Measurements from ENCODE around the gene ARMH1.
A peak's percentile ranks its signal among the peaks of the same experiment; 100 is the strongest.

The ARMH1 gene

GRCh38 chr1:44631647-44632539 lies 42.6 kb upstream of the ARMH1 start:
- Histone ChIP-seq H3K4ac (ENCODE audit: low read depth, low read length) (peak overlapping the region; percentile 83), H2BK15ac (replicated peaks; ENCODE audit: low read depth) (no peak overlapping the region), H2AK5ac (ENCODE audit: low read length) (peak overlapping the region; percentile 71), H3K4me3 (ENCODE audit: low read length) (peak overlapping the region; percentile 57), H3K27ac (ENCODE audit: low read depth, low read length) (peak overlapping the region; percentile 98), H4K5ac (ENCODE audit: low read length) (no peak overlapping the region), H3K4me2 (ENCODE audit: low read length) (peak overlapping the region; percentile 70), H3K27me3 (ENCODE audit: insufficient read depth, low read length, poor library complexity) (no peaks in the 10 kb centered on the region), H3K18ac (ENCODE audit: low read length) (peak overlapping the region; percentile 75), H3K56ac (ENCODE audit: low read length) (peak overlapping the region; percentile 94), H4K8ac (ENCODE audit: low read depth, low read length) (peak overlapping the region; percentile 99), H3K23ac (ENCODE audit: low read length) (peak overlapping the region; percentile 37), H3K79me2 (ENCODE audit: control insufficient read depth, insufficient read depth, low read length) (peaks cover 9% of the 10 kb centered on the region), H3K79me1 (ENCODE audit: low read length) (peaks cover 23% of the 10 kb centered on the region), H3K9ac (ENCODE audit: low read length) (peak overlapping the region; percentile 89), H3K4me1 (ENCODE audit: control insufficient read depth, low read depth, low read length) (peaks cover 8% of the 10 kb centered on the region), H2BK5ac (ENCODE audit: low read length) (peak overlapping the region; percentile 78), H3K36me3 (ENCODE audit: control insufficient read depth, insufficient read depth, low read length) (peaks cover 10% of the 10 kb centered on the region), H2BK120ac (ENCODE audit: low read depth, low read length) (no peak overlapping the region)
- DNase-seq = peak; percentile 93
- no CpG with 5 or more reads among the region's 88 CpGs for WGBS (ENCODE audit: extremely low coverage, insufficient coverage, low lambda C conversion rate)

- Histone ChIP-seq H3K9ac (ENCODE audit: low read length) (peak overlapping the region; percentile 72), H4K5ac (ENCODE audit: low read length) (no peak overlapping the region), H3K56ac (ENCODE audit: low read length) (peak overlapping the region; percentile 87), H2BK5ac (ENCODE audit: low read length) (no peak overlapping the region), H3K23ac (ENCODE audit: low read length) (no peak overlapping the region), H4K8ac (ENCODE audit: low read depth, low read length) (no peak overlapping the region), H3K79me1 (ENCODE audit: low read length) (peaks cover 23% of the 10 kb centered on the region), H2BK15ac (replicated peaks; ENCODE audit: low read depth) (no peak overlapping the region), H3K4me3 (ENCODE audit: low read length) (peak overlapping the region; percentile 43), H3K18ac (ENCODE audit: low read length) (peak overlapping the region; percentile 75), H3K27ac (ENCODE audit: low read depth, low read length) (peak overlapping the region; percentile 67), H3K4ac (ENCODE audit: low read depth, low read length) (no peak overlapping the region), H3K4me1 (ENCODE audit: control insufficient read depth, low read depth, low read length) (peaks cover 8% of the 10 kb centered on the region), H2BK120ac (ENCODE audit: low read depth, low read length) (no peak overlapping the region), H3K36me3 (ENCODE audit: control insufficient read depth, insufficient read depth, low read length) (peaks cover 13% of the 10 kb centered on the region), H3K27me3 (ENCODE audit: insufficient read depth, low read length, poor library complexity) (no peaks in the 10 kb centered on the region), H3K79me2 (ENCODE audit: control insufficient read depth, insufficient read depth, low read length) (peaks cover 9% of the 10 kb centered on the region), H3K4me2 (ENCODE audit: low read length) (peak overlapping the region; percentile 63), H2AK5ac (ENCODE audit: low read length) (no peak overlapping the region)
- DNase-seq = peak; percentile 85
- WGBS (ENCODE audit: extremely low coverage, insufficient coverage, low lambda C conversion rate) = no CpG with 5 or more reads among the region's 9 CpGs
Observed at GRCh38 chr1:44632598-44632997, 41.9 kb upstream of the ARMH1 start.

- no peaks in the 10 kb centered on the region for H3K27me3 ChIP-seq (ENCODE audit: insufficient read depth, low read length, poor library complexity)
- H3K4ac ChIP-seq (ENCODE audit: low read depth, low read length) = no peak overlapping the region
- H3K79me2 ChIP-seq (ENCODE audit: control insufficient read depth, insufficient read depth, low read length) = peaks cover 9% of the 10 kb centered on the region
- no peak overlapping the region for H3K27ac ChIP-seq (ENCODE audit: low read depth, low read length)
- WGBS (ENCODE audit: extremely low coverage, insufficient coverage, low lambda C conversion rate) = no CpG with 5 or more reads among the region's 3 CpGs
- no peak overlapping the region for H3K18ac ChIP-seq (ENCODE audit: low read length)
- no peak overlapping the region for H3K9ac ChIP-seq (ENCODE audit: low read length)
- no peak overlapping the region for H2BK5ac ChIP-seq (ENCODE audit: low read length)
- peaks cover 8% of the 10 kb centered on the region for H3K4me1 ChIP-seq (ENCODE audit: control insufficient read depth, low read depth, low read length)
- DNase-seq = no peak
- H4K5ac ChIP-seq (ENCODE audit: low read length) = no peak overlapping the region
- peaks cover 23% of the 10 kb centered on the region for H3K79me1 ChIP-seq (ENCODE audit: low read length)
- no peak overlapping the region for H3K4me2 ChIP-seq (ENCODE audit: low read length)
- H2BK120ac ChIP-seq (ENCODE audit: low read depth, low read length) = no peak overlapping the region
- no peak overlapping the region for H4K8ac ChIP-seq (ENCODE audit: low read depth, low read length)
- no peak overlapping the region for H3K4me3 ChIP-seq (ENCODE audit: low read length)
- peaks cover 17% of the 10 kb centered on the region for H3K36me3 ChIP-seq (ENCODE audit: control insufficient read depth, insufficient read depth, low read length)
- H3K23ac ChIP-seq (ENCODE audit: low read length) = no peak overlapping the region
- no peak overlapping the region for H2BK15ac ChIP-seq (replicated peaks; ENCODE audit: low read depth)
- no peak overlapping the region for H3K56ac ChIP-seq (ENCODE audit: low read length)
- H2AK5ac ChIP-seq (ENCODE audit: low read length) = no peak overlapping the region
Observed at GRCh38 chr1:44634606-44635189, 39.8 kb upstream of the ARMH1 start.

GRCh38 chr1:44635439-44635838 lies 39.1 kb upstream of the ARMH1 start:
- peaks cover 23% of the 10 kb centered on the region for H3K79me1 ChIP-seq (ENCODE audit: low read length)
- H4K5ac ChIP-seq (ENCODE audit: low read length) = no peak overlapping the region
- H3K27me3 ChIP-seq (ENCODE audit: insufficient read depth, low read length, poor library complexity) = no peaks in the 10 kb centered on the region
- no peak overlapping the region for H2BK5ac ChIP-seq (ENCODE audit: low read length)
- no peak overlapping the region for H3K23ac ChIP-seq (ENCODE audit: low read length)
- no peak overlapping the region for H2BK120ac ChIP-seq (ENCODE audit: low read depth, low read length)
- H3K4me1 ChIP-seq (ENCODE audit: control insufficient read depth, low read depth, low read length) = peaks cover 8% of the 10 kb centered on the region
- no peak overlapping the region for H3K4me3 ChIP-seq (ENCODE audit: low read length)
- H3K56ac ChIP-seq (ENCODE audit: low read length) = no peak overlapping the region
- no peak overlapping the region for H3K18ac ChIP-seq (ENCODE audit: low read length)
- no peak for DNase-seq
- no peak overlapping the region for H2AK5ac ChIP-seq (ENCODE audit: low read length)
- H3K27ac ChIP-seq (ENCODE audit: low read depth, low read length) = no peak overlapping the region
- H3K79me2 ChIP-seq (ENCODE audit: control insufficient read depth, insufficient read depth, low read length) = peaks cover 9% of the 10 kb centered on the region
- peaks cover 17% of the 10 kb centered on the region for H3K36me3 ChIP-seq (ENCODE audit: control insufficient read depth, insufficient read depth, low read length)
- no CpG with 5 or more reads among the region's 9 CpGs for WGBS (ENCODE audit: extremely low coverage, insufficient coverage, low lambda C conversion rate)
- H3K4me2 ChIP-seq (ENCODE audit: low read length) = no peak overlapping the region
- no peak overlapping the region for H4K8ac ChIP-seq (ENCODE audit: low read depth, low read length)
- H3K9ac ChIP-seq (ENCODE audit: low read length) = no peak overlapping the region
- no peak overlapping the region for H2BK15ac ChIP-seq (replicated peaks; ENCODE audit: low read depth)
- no peak overlapping the region for H3K4ac ChIP-seq (ENCODE audit: low read depth, low read length)

- no peak overlapping the region for H4K5ac ChIP-seq (ENCODE audit: low read length)
- H3K23ac ChIP-seq (ENCODE audit: low read length) = no peak overlapping the region
- no peak overlapping the region for H2BK15ac ChIP-seq (replicated peaks; ENCODE audit: low read depth)
- H3K27ac ChIP-seq (ENCODE audit: low read depth, low read length) = no peak overlapping the region
- WGBS (ENCODE audit: extremely low coverage, insufficient coverage, low lambda C conversion rate) = no CpG with 5 or more reads among the region's 14 CpGs
- H3K56ac ChIP-seq (ENCODE audit: low read length) = no peak overlapping the region
- peaks cover 23% of the 10 kb centered on the region for H3K79me1 ChIP-seq (ENCODE audit: low read length)
- H3K27me3 ChIP-seq (ENCODE audit: insufficient read depth, low read length, poor library complexity) = no peaks in the 10 kb centered on the region
- DNase-seq = no peak
- H3K4me1 ChIP-seq (ENCODE audit: control insufficient read depth, low read depth, low read length) = peaks cover 7% of the 10 kb centered on the region
- no peak overlapping the region for H3K9ac ChIP-seq (ENCODE audit: low read length)
- no peak overlapping the region for H3K18ac ChIP-seq (ENCODE audit: low read length)
- H3K36me3 ChIP-seq (ENCODE audit: control insufficient read depth, insufficient read depth, low read length) = peaks cover 20% of the 10 kb centered on the region
- H3K4ac ChIP-seq (ENCODE audit: low read depth, low read length) = no peak overlapping the region
- H2BK120ac ChIP-seq (ENCODE audit: low read depth, low read length) = no peak overlapping the region
- H4K8ac ChIP-seq (ENCODE audit: low read depth, low read length) = no peak overlapping the region
- H3K4me3 ChIP-seq (ENCODE audit: low read length) = no peak overlapping the region
- H3K79me2 ChIP-seq (ENCODE audit: control insufficient read depth, insufficient read depth, low read length) = peaks cover 9% of the 10 kb centered on the region
- H2AK5ac ChIP-seq (ENCODE audit: low read length) = no peak overlapping the region
- no peak overlapping the region for H3K4me2 ChIP-seq (ENCODE audit: low read length)
- no peak overlapping the region for H2BK5ac ChIP-seq (ENCODE audit: low read length)
Observed at GRCh38 chr1:44636083-44636687, 38.3 kb upstream of the ARMH1 start.
